ENCODE results near the gene OTOS.

The OTOS gene

GRCh38 chr2:240128608-240129145 is 11.8 kb downstream of the OTOS start:
- no peaks in the 10 kb centered on the region for H3K36me3 ChIP-seq (ENCODE audit: control insufficient read depth, insufficient read depth, low read length)
- H3K27me3 ChIP-seq (ENCODE audit: control insufficient read depth, insufficient read depth, low read length): no peaks in the 10 kb centered on the region
- H3K79me2 ChIP-seq: no peaks in the 10 kb centered on the region
- H3K4me1 ChIP-seq: no peaks in the 10 kb centered on the region
- H3K4me3 ChIP-seq (ENCODE audit: low read depth, low read length): no peak overlapping the region
- no peak overlapping the region for H2AFZ ChIP-seq
- TF ChIP-seq, protein P1, sequence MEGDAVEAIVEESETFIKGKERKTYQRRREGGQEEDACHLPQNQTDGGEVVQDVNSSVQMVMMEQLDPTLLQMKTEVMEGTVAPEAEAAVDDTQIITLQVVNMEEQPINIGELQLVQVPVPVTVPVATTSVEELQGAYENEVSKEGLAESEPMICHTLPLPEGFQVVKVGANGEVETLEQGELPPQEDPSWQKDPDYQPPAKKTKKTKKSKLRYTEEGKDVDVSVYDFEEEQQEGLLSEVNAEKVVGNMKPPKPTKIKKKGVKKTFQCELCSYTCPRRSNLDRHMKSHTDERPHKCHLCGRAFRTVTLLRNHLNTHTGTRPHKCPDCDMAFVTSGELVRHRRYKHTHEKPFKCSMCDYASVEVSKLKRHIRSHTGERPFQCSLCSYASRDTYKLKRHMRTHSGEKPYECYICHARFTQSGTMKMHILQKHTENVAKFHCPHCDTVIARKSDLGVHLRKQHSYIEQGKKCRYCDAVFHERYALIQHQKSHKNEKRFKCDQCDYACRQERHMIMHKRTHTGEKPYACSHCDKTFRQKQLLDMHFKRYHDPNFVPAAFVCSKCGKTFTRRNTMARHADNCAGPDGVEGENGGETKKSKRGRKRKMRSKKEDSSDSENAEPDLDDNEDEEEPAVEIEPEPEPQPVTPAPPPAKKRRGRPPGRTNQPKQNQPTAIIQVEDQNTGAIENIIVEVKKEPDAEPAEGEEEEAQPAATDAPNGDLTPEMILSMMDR (IDR thresholded peaks at IDR 0.05): no peak
- H3K9ac ChIP-seq: no peak overlapping the region
- no peak overlapping the region for H3K4me2 ChIP-seq (ENCODE audit: low read length)
- no peak overlapping the region for H3K27ac ChIP-seq
- no peaks in the 10 kb centered on the region for H3K9me3 ChIP-seq (ENCODE audit: control insufficient read depth, low read length)

DNA sequence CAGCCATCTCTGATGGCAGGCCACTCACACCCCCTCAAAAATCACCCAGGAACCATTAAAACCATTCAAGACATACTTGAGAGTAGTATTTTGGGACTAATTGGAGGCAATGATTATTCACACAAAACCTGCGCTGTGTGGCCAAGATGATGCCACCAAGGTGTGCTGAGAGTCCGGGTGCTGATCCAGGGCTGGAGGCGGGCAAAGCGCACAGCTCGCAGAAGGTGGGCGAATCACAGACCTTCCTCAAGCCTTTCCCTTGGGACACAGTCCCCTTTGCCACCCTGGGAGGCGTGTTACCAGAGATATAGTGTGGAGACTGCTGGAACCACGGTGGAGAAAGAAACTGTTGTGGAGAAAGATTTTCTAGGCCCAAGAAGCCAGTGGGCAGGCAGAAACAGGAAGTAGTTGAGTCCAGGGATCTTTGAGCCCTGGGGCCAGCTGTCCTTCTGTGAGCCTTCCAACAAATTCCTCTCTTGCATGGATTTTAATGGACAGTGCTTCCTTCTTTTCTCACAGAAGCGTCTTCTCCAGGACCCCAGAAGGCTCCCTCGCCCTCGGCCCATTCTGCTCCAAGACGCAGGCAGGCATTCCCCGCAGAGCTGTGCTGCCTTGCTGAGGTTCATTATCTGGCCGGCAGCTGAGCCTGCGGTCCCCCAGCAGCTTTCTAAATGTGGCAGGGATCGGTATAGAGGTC is 12.4 kb downstream of the OTOS start:
- H3K4me1 ChIP-seq: no peaks in the 10 kb centered on the region
- H2AFZ ChIP-seq: no peak overlapping the region
- H3K79me2 ChIP-seq: no peaks in the 10 kb centered on the region
- H3K27me3 ChIP-seq (ENCODE audit: control insufficient read depth, insufficient read depth, low read length): no peaks in the 10 kb centered on the region
- H3K4me3 ChIP-seq (ENCODE audit: low read depth, low read length): no peak overlapping the region
- H3K9ac ChIP-seq: no peak overlapping the region
- TF ChIP-seq, protein P1 (IDR thresholded peaks at IDR 0.05): no peak
- no peak overlapping the region for H3K4me2 ChIP-seq (ENCODE audit: low read length)
- H3K27ac ChIP-seq: no peak overlapping the region
- no peaks in the 10 kb centered on the region for H3K9me3 ChIP-seq (ENCODE audit: control insufficient read depth, low read length)
- no peaks in the 10 kb centered on the region for H3K36me3 ChIP-seq (ENCODE audit: control insufficient read depth, insufficient read depth, low read length)

GRCh38 chr2:240127191-240127750 is 13.2 kb downstream of the OTOS start:
- Histone ChIP-seq H3K36me3 (ENCODE audit: control insufficient read depth, insufficient read depth, low read length) (no peaks in the 10 kb centered on the region), H3K79me2 (no peaks in the 10 kb centered on the region), H2AFZ (no peak overlapping the region), H3K4me2 (ENCODE audit: low read length) (no peak overlapping the region), H3K9me3 (ENCODE audit: control insufficient read depth, low read length) (no peaks in the 10 kb centered on the region), H3K27me3 (ENCODE audit: control insufficient read depth, insufficient read depth, low read length) (no peaks in the 10 kb centered on the region), H3K9ac (no peak overlapping the region), H3K27ac (no peak overlapping the region), H3K4me3 (ENCODE audit: low read depth, low read length) (no peak overlapping the region), H3K4me1 (no peaks in the 10 kb centered on the region)
- TF ChIP-seq, protein P1 (IDR thresholded peaks at IDR 0.05): no peak

- Histone ChIP-seq H3K9me3 (ENCODE audit: control insufficient read depth, low read length) (no peaks in the 10 kb centered on the region), H3K4me3 (ENCODE audit: low read depth, low read length) (no peak overlapping the region), H3K79me2 (no peaks in the 10 kb centered on the region), H3K27ac (no peak overlapping the region), H2AFZ (no peak overlapping the region), H3K9ac (no peak overlapping the region), H3K4me1 (no peaks in the 10 kb centered on the region), H3K27me3 (ENCODE audit: control insufficient read depth, insufficient read depth, low read length) (no peaks in the 10 kb centered on the region), H3K4me2 (ENCODE audit: low read length) (no peak overlapping the region), H3K36me3 (ENCODE audit: control insufficient read depth, insufficient read depth, low read length) (no peaks in the 10 kb centered on the region)
- TF ChIP-seq, protein P1 (IDR thresholded peaks at IDR 0.05): no peak
These were observed 13.7 kb downstream of the OTOS start for GRCh38 chr2:240126731-240127130.
